Pericardium fibroblast (primary cell): Measurements from ENCODE around the gene SAG. TPM values are rescaled to one million over a fixed set of nuclear protein-coding genes. Genes with fewer than 3 reads are reported as not detected.

Experiments
- total RNA-seq: library from RNA; depleted of rRNA; stranded (reverse); fragments of >200 nt; gene quantifications from 2 replicates; pipeline ENCODE4 v1.2.3, GENCODE V29; 2015

The SAG gene
- not detected in 2 replicates for total RNA-seq

DNA sequence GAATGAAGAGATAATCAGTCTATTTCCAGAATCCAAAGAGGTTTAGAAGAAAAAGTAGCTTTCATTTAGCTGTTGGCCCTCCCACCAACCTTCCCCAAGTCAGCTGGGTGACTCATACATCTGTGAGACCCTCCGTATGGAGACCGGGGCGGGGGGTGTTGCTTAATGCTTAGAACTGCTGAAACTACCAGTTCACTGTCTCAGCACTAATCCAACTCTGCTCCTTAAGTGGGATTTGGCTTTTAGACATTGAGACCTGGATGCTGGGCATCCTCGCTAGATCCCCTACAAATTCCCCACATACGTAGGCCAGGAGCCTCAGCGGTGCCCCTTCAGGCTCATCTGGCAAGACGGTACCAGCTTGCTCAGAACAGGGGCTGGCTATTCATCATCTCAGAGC, at the start of gene SAG:
TSS of gene SAG (plus strand) at position 252 of the 400 bp plus-strand sequence. CDS start 1,374 bp downstream, outside the sequence.

DNA sequence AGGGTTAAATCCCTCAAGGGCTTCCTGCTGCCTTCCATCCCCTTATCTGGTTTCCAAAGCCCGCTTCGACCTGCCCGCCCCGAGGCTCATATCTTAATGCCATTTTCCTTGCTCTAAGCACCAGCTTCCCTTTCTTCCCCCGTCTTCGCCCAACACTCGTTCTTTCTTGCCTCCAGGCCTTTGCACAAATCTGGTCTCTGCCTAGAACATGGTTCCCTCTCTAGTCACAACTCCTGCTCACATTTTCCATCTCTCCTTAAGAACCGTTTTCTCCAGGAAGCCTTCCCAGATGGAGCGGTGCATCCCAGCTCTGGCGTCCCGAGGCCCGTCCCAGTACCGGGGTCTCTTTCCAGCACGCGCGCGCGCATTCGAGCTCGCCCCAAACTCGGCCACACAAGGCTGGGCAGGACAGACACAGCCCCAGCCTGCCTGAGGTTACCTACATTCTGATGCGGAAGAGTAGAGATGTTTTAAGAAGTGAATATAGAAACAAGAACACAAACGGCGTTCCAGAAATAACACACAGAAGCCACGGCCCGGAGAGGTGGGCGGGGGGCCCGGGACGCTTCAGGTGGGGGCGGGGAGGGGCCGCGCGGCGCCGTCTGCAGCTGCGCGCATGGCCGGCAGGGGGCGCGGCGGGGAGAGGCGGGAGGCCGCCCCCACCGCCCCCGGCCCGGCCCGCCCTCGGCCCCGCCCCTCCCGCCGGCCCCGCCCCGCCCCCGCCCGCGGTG, 46.3 kb downstream of the SAG start, which contains the start of gene DGKD:
TSS of gene DGKD (plus strand) at position 726 of the 731 bp plus-strand sequence. CDS start 25 bp downstream, outside the sequence.

Other genes starting within 250 kb of the SAG start
- 0.12 and 0.17 TPM in 2 replicates for gene INPP5D, start 247.5 kb upstream of the SAG start, total RNA-seq
- gene ATG16L1, start 56.1 kb upstream of the SAG start, total RNA-seq = 15.5 and 15.7 TPM in 2 replicates
- gene DGKD, start 46.7 kb downstream of the SAG start, total RNA-seq = 6.7 and 8.2 TPM in 2 replicates